ENCODE measurements around the gene TSPAN12.
"Not testable (repeated sequence)": the region's sequence is repeated elsewhere in the genome, so short reads cannot be mapped to it uniquely, and the experiment has no call there.

The TSPAN12 gene

DNA sequence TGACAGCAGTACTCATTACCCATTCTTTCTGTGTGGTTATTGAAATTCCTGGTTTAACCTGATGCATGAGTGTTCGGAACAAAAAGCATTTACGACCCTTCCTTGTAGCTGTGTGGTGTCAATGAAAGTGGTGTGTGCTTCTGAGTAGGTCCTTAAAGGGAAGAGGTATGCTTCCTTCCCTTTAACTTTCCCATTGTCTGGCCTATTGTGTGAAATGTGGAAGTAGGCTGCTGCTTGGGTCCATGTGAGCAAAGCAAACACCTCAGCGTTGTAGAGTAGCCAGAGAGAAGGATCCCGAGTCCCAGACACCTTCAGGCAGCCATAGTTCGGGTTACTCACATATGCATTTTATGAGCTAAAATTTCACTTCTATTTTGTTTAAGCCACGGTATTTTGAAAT is 74.7 kb downstream of the TSPAN12 start:
- no peak for DNase-seq
- in situ Hi-C loops (cut with HindIII; ENCODE audit: low pct_ligation_motif_present, low pct_unique_long_range_greater_than_20kb, low sequenced_read_pairs): no loop called here

DNA sequence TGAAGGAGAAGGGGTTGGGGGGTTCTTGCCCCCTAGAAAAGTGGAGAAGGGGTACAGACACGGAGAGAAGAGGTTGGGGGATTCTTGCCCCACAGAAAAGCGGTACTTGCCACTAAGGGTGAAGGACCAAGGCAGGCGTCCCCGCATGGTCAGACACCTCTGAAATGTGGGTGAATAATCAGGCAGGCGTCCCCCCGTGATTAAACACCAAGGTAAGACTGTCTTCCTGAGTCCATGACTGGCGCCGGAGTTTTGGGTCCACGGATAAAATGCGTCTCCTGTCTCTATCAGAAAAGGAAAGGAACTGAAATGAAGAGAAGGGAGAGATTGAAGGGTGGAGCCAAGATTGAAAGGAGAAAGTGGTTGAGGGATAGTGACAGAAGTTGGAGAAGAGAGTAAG is 76.0 kb downstream of the TSPAN12 start:
- in situ Hi-C loops (cut with HindIII; ENCODE audit: low pct_ligation_motif_present, low pct_unique_long_range_greater_than_20kb, low sequenced_read_pairs); DNase-seq: not testable (repeated sequence)

DNA sequence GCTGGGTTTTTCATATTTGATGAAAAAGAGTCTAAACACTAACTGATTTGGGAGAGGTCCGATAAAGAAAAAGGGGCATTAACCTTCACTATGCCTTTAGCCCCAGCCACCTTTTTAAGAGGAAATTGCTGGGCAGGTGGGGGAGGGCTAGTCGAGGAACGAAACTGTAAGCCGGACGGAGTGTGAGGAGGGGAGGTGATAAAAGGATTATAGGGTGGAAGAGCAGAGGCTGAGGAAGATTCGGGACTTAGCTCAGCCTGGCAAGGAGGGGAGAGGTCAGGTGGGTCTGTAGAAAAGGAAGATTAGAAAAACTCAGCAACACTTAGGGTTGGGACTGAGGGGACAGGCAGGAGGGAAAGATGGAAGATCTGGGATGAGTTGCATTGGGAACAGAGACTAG is 77.0 kb downstream of the TSPAN12 start:
- in situ Hi-C loops (cut with HindIII; ENCODE audit: low pct_ligation_motif_present, low pct_unique_long_range_greater_than_20kb, low sequenced_read_pairs): no loop called here
- no peak for DNase-seq

DNA sequence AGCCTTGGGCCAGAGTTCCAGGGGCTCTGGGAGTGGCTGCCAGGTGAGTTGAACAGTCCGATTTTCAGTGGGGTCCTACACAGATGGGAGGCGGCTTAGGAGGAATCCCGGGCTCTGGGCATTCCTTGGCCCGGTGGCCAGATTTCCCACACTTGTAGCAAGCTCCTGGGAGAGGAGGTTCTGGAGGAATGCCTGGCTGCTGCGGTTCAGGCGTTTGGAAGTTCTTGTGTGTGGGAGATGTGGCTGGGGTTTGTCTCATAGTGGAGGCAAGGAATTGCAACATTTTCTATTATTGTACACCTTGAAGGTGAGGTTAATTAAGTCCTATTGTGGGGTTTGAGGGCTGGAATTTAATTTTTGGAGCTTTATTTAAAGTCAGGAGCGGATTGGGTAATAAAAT is 77.5 kb downstream of the TSPAN12 start:
- in situ Hi-C loops (cut with HindIII; ENCODE audit: low pct_ligation_motif_present, low pct_unique_long_range_greater_than_20kb, low sequenced_read_pairs); DNase-seq: not testable (repeated sequence)

DNA sequence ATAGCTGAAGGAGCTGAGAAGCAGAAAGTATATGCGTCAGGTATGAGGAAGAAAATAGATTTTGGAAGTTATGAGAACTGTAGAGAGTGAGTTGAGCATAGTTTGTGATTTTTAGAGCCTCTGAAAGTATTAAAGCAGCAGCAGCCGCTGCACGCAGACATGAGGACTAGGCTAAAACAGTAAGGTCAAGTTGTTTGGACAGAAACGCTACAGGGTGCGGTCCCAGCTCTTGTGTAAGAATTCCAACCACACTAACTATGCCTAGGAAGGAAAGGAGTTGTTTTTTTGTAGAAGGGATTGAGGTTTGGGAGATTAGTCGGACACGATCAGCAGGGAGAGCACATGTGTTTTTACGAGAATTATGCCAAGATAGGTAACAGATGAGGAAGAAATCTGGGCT is 78.9 kb downstream of the TSPAN12 start:
- in situ Hi-C loops (cut with HindIII; ENCODE audit: low pct_ligation_motif_present, low pct_unique_long_range_greater_than_20kb, low sequenced_read_pairs); DNase-seq: not testable (repeated sequence)

DNA sequence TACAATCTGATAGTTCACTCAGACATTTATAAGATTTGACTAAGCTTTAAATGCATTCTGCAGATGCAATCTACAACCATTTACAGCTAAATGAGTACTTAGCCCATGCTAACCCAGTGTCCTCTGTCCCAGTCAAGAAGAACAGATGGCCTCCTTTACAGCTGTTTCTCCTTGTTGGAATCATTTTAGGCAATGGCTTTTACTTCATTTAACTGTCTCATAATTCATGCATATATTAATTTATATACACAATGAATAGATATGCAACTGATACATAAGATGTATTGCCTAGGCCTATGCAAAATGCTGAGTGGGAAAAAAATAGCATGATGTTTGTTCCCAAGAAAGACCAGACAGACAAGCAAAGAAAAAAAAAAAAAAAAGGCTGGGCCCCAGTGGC is 82.2 kb downstream of the TSPAN12 start:
- in situ Hi-C loops (cut with HindIII; ENCODE audit: low pct_ligation_motif_present, low pct_unique_long_range_greater_than_20kb, low sequenced_read_pairs): no loop called here
- no peak for DNase-seq

DNA sequence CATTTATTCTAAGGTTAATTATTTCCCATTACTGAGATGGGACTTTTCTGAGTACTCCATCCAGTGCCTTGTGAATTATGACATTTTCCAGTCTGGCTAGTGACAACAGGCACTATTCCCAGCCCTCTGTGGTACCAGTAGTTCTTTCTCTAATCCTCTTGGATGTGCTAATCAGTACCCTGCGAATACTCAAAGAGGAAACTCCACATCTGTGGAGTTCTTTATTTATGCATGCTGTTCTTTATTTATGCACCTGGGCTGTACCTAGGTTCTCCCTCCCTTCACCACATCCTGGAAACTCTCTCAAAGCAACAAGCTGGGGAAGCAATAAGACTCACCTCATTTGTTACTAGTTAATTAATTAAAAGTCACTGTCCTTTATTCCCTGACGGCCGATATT is 83.5 kb downstream of the TSPAN12 start:
- in situ Hi-C loops (cut with HindIII; ENCODE audit: low pct_ligation_motif_present, low pct_unique_long_range_greater_than_20kb, low sequenced_read_pairs): no loop called here
- DNase-seq: no peak

DNA sequence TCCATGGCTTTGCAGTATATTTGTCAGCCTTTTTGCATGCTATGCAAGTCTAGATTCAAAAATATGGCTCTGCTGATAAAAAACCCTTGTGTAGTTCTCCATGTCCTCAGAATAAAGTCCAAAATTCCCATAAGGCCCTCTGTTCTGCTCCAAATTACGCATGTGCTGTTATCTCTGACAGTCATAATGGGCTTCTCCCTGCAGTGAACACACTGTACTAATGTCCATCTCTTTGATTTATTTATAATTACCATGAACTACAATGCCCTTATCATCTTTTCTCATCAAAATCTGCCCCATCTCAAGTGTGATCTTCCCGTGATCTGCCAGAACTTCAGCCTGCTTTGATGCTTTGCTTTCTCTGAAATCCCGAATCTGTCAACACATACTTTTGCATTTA is 87.7 kb downstream of the TSPAN12 start:
- DNase-seq: no peak

DNA sequence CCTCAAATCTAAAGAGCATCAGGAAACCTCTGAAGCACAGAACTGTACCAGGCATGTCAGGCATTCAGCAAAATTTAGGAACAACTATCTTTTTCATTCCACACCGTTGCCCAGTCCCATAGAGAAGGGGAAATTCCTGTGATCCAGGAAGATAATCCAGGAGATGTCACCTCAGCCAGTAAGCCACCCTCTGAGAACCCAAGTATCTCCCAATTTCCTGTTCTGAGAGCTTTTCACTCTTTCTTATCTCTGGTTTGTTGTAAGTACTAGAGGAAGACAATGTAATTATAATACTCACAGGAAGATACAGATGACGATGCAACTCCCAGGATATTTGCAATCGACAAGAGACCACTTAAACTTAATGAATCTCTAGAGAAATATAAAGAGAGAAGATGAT is 97.1 kb downstream of the TSPAN12 start:
- no peak for DNase-seq
- in situ Hi-C loops (cut with HindIII; ENCODE audit: low pct_ligation_motif_present, low pct_unique_long_range_greater_than_20kb, low sequenced_read_pairs): no loop called here

More for the DNA sequence above, 87.7 kb downstream of the TSPAN12 start:
- in situ Hi-C loops (cut with HindIII; ENCODE audit: low pct_ligation_motif_present, low pct_unique_long_range_greater_than_20kb, low sequenced_read_pairs): no loop called here

DNA sequence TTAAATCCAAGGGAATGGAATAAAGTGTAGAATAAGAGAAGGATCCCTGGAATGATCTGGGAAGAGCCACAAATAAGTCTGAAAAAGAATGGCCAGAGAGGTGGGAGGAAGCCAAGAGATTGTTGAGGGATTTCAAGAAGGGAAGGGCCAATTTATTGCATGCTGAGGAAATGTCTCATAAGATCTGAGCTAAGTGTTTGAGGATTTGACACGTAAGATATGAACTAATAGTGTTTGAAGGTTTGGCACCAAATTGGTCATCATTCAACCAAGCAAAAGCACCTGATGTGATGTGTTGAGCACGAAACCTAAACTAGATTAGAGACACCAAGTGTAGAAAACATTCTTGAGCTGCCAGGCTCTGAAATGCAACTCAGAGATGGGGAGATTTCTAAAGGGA is 97.9 kb downstream of the TSPAN12 start:
- in situ Hi-C loops (cut with HindIII; ENCODE audit: low pct_ligation_motif_present, low pct_unique_long_range_greater_than_20kb, low sequenced_read_pairs): no loop called here
- DNase-seq: no peak

DNA sequence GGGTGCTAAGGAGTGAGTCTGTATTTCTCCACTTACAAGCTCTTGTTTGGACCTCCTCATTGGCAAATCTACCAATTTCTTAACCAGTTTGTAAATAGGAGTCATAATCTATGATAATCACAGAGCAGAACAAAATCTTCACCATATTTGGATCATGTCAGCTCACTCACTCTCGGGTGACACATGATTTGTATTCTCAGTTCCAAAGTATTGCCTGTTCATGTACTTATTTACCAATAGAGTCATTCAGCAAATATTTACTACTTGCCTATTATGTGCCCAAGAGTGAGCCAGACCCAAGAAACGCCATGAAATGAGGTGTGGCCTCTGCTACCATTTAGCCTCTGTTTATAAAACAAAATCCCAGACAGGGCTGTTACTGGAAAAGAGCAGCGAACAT is 114.8 kb downstream of the TSPAN12 start:
- in situ Hi-C loops (cut with HindIII; ENCODE audit: low pct_ligation_motif_present, low pct_unique_long_range_greater_than_20kb, low sequenced_read_pairs): no loop called here
- DNase-seq: peak; percentile 19

DNA sequence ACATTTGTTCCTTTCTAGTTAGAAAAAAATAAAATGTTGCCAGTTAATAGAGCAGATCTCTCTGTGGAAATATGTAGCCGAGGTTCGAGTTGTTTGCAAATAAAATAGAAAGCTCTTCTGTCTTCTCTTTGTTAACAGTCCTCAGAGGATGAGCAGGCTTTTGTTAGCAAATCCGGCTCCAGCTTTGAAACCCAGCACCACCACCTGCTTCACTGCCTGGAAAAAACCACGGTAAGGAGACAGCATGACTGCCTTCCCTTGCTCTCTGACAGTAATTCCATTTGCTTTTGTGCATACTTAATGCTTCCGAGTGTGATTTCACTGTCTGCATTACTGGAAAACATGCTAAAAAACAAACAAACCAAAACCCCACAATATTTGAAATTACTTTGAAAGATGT is 115.6 kb downstream of the TSPAN12 start:
- no peak for DNase-seq
- in situ Hi-C loops (cut with HindIII; ENCODE audit: low pct_ligation_motif_present, low pct_unique_long_range_greater_than_20kb, low sequenced_read_pairs): no loop called here

DNA sequence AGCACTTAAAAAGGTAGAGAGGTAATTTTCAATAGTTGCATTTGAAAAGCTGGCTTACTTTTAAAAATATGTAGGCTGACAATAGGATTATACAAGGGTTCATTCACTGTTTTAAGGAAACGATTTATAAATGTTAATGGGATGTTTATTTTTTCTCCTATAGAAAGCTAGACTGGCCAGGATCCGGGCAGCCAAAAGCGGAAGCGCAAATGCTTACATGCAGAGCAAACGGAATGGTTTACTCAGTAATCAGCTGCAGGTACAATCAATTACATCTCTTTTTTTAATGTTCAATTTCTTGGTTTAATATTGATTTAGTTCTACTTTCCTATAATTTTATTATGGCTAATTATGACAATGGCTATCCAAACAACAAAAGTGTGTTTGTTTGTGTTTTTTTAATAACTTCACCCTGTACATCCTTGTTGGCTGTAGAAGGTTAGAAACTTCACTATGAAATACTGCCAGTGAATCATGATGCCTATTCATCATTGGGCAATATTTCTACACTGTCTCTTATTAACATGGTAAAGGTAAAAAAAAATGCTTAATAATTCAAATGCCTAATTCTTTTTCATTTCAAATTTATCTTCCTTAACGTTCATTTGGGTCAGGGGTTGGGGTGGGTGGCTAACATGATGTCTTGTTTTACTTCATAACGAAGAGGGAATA is 116.4 kb downstream of the TSPAN12 start:
- in situ Hi-C loops (cut with HindIII; ENCODE audit: low pct_ligation_motif_present, low pct_unique_long_range_greater_than_20kb, low sequenced_read_pairs): no loop called here
- DNase-seq: no peak

DNA sequence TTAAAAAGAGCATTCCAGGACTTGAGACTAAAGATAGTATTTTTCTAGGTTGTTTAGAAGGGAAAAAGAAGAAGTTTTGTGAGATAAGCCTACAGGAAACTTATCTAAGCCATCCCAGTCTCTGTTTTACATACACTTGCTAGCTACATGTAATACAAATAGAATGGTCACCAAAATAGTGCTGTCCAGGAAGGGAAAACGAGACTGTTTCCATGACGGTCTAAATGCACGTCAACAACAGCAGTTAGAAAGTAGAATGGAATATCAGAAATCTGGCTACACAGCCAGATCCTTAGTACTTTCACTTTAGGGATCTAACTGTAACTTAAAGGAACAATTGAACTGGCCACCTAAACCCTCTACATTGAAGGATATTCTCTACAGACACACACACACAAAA is 117.6 kb downstream of the TSPAN12 start:
- in situ Hi-C loops (cut with HindIII; ENCODE audit: low pct_ligation_motif_present, low pct_unique_long_range_greater_than_20kb, low sequenced_read_pairs): no loop called here
- DNase-seq: peak; percentile 19

DNA sequence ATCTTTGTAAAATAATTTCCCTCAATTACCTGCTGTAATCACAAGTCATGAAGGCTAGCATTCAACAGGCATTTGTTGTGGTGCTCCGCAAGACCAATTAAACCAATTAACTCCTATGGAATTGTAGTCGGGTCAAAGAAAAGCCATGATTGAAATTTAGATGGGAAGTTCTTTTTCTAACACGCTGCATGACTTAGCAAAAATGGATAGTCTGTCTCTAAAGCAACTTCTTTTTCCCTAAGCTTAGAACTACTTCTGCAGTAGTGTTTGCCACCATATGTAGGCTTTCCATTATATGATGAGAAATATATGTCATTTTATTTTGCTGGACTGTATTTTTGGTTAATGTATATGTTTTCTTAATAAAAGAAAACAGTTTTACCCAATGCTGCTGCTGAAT is 119.1 kb downstream of the TSPAN12 start:
- in situ Hi-C loops (cut with HindIII; ENCODE audit: low pct_ligation_motif_present, low pct_unique_long_range_greater_than_20kb, low sequenced_read_pairs): no loop called here

More for the DNA sequence above, 119.1 kb downstream of the TSPAN12 start:
- DNase-seq: no peak

Measured in ACHN (cell line).